HepG2 (cell line): ENCODE measurements around the gene SRC. TPM values are rescaled to one million over a fixed set of nuclear protein-coding genes. Genes with fewer than 3 reads are reported as not detected.

Experiments
- ATF7 ChIP-seq, 2 experiments: fragments of 450-650 bp in 1 of 2; sonication (generic) in 1 of 2; formaldehyde crosslinking in 1 of 2; IDR thresholded peaks; 2 replicates each; pipeline versions ENCODE4 v1.4.0 to v1.6.1; 2016 to 2020; ENCODE audit warnings: antibody characterized with exemption in 1 of 2, mild to moderate bottlenecking in 1 of 2, missing genetic modification reagents in 1 of 2
- DNMT3B ChIP-seq: conservative IDR thresholded peaks from 2 replicates; pipeline ENCODE4 v1.6.1; 2016; ENCODE audit warnings: missing biosample characterization, control low read depth
- HMG20B ChIP-seq: conservative IDR thresholded peaks from 2 replicates; pipeline ENCODE4 v1.6.1; 2016; ENCODE audit warnings: missing genetic modification reagents, missing compliant biosample characterization
- KAT7 ChIP-seq: IDR thresholded peaks from 2 replicates; pipeline ENCODE4 v1.6.1; 2018; ENCODE audit warnings: borderline replicate concordance, missing compliant biosample characterization
- KDM2A ChIP-seq: sonication (generic); formaldehyde crosslinking; IDR thresholded peaks from 2 replicates; pipeline ENCODE4 v1.4.0; 2020; ENCODE audit warnings: low read depth, missing genetic modification reagents, borderline replicate concordance
- KDM5A ChIP-seq: fragments of 200-600 bp; sonication (generic); IDR thresholded peaks from 2 replicates; pipeline ENCODE4 v1.7.0; 2018; ENCODE audit warnings: antibody characterized with exemption, mild to moderate bottlenecking, low read length, borderline replicate concordance
- KMT2A ChIP-seq: sonication (generic); formaldehyde crosslinking; IDR thresholded peaks from 2 replicates; pipeline ENCODE4 v1.4.0; 2020; ENCODE audit warnings: missing genetic modification reagents
- MIER2 ChIP-seq: IDR thresholded peaks from 2 replicates; pipeline ENCODE4 v1.6.1; 2016; ENCODE audit warnings: missing biosample characterization, missing genetic modification reagents
- MIXL1 ChIP-seq: IDR thresholded peaks from 2 replicates; pipeline ENCODE4 v1.6.1; 2016
- RFX5 ChIP-seq: IDR thresholded peaks from 2 replicates; pipeline ENCODE4 v1.6.1; 2011; ENCODE audit warnings: low read depth, low read length, improper control_type of control experiment
- ZBTB20 ChIP-seq: sonication (generic); formaldehyde crosslinking; IDR thresholded peaks from 2 replicates; pipeline ENCODE4 v1.8.1; 2023; ENCODE audit warnings: missing genetic modification reagents, low read depth, mild to moderate bottlenecking, borderline replicate concordance
- ZFP1 ChIP-seq: IDR thresholded peaks from 2 replicates; pipeline ENCODE4 v1.6.1; 2016
- ZHX1 ChIP-seq: sonication (generic); formaldehyde crosslinking; IDR thresholded peaks from 2 replicates; pipeline ENCODE4 v1.8.1; 2022; ENCODE audit warnings: low read depth, mild to moderate bottlenecking, missing genetic modification reagents
- ZKSCAN5 ChIP-seq: sonication (generic); formaldehyde crosslinking; IDR thresholded peaks from 2 replicates; pipeline ENCODE4 v1.5.1; 2020; ENCODE audit warnings: mild to moderate bottlenecking, missing genetic modification reagents
- ZNF317 ChIP-seq: sonication (generic); formaldehyde crosslinking; IDR thresholded peaks from 2 replicates; pipeline ENCODE4 v1.5.0; 2020; ENCODE audit warnings: mild to moderate bottlenecking, missing genetic modification reagents
- ZNF329 ChIP-seq: sonication (generic); formaldehyde crosslinking; IDR thresholded peaks from 2 replicates; pipeline ENCODE4 v1.9.0; 2021; ENCODE audit warnings: low read depth, mild to moderate bottlenecking, missing genetic modification reagents
- ZNF441 ChIP-seq: sonication (generic); formaldehyde crosslinking; IDR thresholded peaks from 2 replicates; pipeline ENCODE4 v1.7.0; 2021; ENCODE audit warnings: missing genetic modification reagents, borderline replicate concordance
- ZNF644 ChIP-seq: IDR thresholded peaks from 2 replicates; pipeline ENCODE4 v1.6.1; 2016; ENCODE audit warnings: low read depth
- polyA plus RNA-seq, 8 experiments: library from polyadenylated mRNA; depleted of rRNA in 3 of 8; stranded (reverse) in 7 of 8; unstranded in 1 of 8; fragments of >200 nt; fragmentation: Illumina TruSeq in 4 of 8; extraction: Trizol in 4 of 8; gene quantifications; 2 replicates each; pipeline versions ENCODE4 v1.2.1 to v1.2.3, GENCODE V29; 2011 to 2016; ENCODE audit warnings: low read depth in 4 of 8, missing spikeins in 1 of 8, mixed read lengths in 1 of 8; ENCODE audit not compliant: insufficient read depth in 1 of 8
- total RNA-seq, 5 experiments: library from RNA; depleted of rRNA; stranded (reverse); fragments of >200 nt; fragmentation: Illumina TruSeq; extraction: Trizol; gene quantifications; 2 replicates each; pipeline ENCODE4 v1.2.3, GENCODE V29; 2016; ENCODE audit warnings: low read depth in 1 of 5
- TF ChIP-seq, protein P1 (sequence below): IDR thresholded peaks from 2 replicates; pipeline ENCODE4 v1.6.1; 2016; ENCODE audit warnings: missing compliant biosample characterization, missing genetic modification reagents, borderline replicate concordance
- TF ChIP-seq, protein P2 (sequence below): sonication (generic); formaldehyde crosslinking; IDR thresholded peaks from 2 replicates; pipeline ENCODE4 v1.8.0; 2022; ENCODE audit warnings: missing genetic modification reagents, mild to moderate bottlenecking, borderline replicate concordance
- TF ChIP-seq, protein P3 (sequence below): sonication (generic); formaldehyde crosslinking; IDR thresholded peaks from 2 replicates; pipeline ENCODE4 v1.5.0; 2020; ENCODE audit warnings: mild to moderate bottlenecking, missing genetic modification reagents

Gene SRC
- total and polyA plus RNA-seq, 2 of the 13 experiments (the other 11 are each of a cell fraction or from before 2014, with no cell fraction given) = 54.7 to 192 TPM

DNA sequence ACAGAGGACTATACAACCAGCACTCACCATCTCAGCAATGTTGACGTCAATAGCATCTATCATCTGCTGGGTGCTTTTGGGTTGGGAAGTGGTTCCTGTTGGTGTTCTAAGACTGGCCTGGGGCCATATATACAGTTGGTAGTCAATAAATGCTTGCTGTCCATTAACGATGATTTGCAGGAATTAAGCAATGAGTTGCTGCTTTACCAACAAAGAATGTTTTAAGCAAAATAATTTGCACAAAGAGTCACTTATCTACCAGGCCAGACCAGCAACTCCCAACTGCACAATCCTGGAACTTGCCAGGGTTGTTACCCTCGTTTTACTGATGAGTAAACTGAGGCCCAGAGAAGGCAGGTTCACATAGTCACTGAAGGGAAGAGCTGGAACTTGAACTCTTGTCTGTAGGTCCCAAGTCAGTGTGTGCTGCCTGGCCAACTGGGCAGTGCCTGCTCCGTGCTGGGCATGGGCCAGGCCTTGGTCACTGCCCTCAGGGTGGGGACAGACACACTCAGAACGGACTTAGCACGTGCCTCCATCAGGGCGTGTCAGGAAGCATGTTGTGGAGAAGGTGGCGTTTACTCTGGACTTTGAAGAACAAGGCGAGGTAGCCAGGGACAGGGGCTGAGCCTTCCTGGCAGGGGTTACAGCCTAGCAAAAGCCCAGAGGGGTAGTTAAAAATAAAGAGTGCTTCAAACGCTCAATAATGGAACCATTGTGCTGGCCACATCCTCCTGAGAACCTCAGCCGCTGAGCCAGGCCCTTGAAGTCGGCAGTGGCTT, 2.5 kb upstream of the SRC start (continued):
- TF ChIP-seq ATF7 (IDR thresholded peaks at IDR 0.05) (no peak), ATF7 (CRISPR knock-in tag; IDR thresholded peaks at IDR 0.05) (no peak), KDM2A (CRISPR knock-in tag) (peak; percentile 65; the same call in 1 of the 2 replicates), ZHX1 (CRISPR knock-in tag) (0 out of 2 replicates have a peak, but pooled peaks have one; percentile 56), ZBTB20 (peak; percentile 54; the same call in 1 of the 2 replicates), DNMT3B (CRISPR knock-in tag) (no peak), ZFP1 (CRISPR knock-in tag) (no peak), KAT7 (CRISPR knock-in tag) (no peak), RFX5 (no peak), HMG20B (CRISPR knock-in tag) (no peak; the same call in none of the 2 replicates), MIXL1 (CRISPR knock-in tag) (0 out of 2 replicates have a peak, but pooled peaks have one; percentile 25), ZNF644 (peak; percentile 69), KMT2A (CRISPR knock-in tag) (no peak), ZNF441 (no peak), KDM5A (no peak), MIER2 (no peak), ZKSCAN5 (CRISPR knock-in tag) (0 out of 2 replicates have a peak, but pooled peaks have one; percentile 33), ZNF317 (CRISPR knock-in tag) (no peak), ZNF329 (CRISPR knock-in tag) (no peak)
- TF ChIP-seq, protein P1, sequence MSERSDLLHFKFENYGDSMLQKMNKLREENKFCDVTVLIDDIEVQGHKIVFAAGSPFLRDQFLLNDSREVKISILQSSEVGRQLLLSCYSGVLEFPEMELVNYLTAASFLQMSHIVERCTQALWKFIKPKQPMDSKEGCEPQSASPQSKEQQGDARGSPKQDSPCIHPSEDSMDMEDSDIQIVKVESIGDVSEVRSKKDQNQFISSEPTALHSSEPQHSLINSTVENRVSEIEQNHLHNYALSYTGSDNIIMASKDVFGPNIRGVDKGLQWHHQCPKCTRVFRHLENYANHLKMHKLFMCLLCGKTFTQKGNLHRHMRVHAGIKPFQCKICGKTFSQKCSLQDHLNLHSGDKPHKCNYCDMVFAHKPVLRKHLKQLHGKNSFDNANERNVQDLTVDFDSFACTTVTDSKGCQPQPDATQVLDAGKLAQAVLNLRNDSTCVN = peak; percentile 44
- TF ChIP-seq, protein P2, sequence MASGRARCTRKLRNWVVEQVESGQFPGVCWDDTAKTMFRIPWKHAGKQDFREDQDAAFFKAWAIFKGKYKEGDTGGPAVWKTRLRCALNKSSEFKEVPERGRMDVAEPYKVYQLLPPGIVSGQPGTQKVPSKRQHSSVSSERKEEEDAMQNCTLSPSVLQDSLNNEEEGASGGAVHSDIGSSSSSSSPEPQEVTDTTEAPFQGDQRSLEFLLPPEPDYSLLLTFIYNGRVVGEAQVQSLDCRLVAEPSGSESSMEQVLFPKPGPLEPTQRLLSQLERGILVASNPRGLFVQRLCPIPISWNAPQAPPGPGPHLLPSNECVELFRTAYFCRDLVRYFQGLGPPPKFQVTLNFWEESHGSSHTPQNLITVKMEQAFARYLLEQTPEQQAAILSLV (CRISPR knock-in tag) = 0 out of 2 replicates have a peak, but pooled peaks have one; percentile 62
- TF ChIP-seq, protein P3, sequence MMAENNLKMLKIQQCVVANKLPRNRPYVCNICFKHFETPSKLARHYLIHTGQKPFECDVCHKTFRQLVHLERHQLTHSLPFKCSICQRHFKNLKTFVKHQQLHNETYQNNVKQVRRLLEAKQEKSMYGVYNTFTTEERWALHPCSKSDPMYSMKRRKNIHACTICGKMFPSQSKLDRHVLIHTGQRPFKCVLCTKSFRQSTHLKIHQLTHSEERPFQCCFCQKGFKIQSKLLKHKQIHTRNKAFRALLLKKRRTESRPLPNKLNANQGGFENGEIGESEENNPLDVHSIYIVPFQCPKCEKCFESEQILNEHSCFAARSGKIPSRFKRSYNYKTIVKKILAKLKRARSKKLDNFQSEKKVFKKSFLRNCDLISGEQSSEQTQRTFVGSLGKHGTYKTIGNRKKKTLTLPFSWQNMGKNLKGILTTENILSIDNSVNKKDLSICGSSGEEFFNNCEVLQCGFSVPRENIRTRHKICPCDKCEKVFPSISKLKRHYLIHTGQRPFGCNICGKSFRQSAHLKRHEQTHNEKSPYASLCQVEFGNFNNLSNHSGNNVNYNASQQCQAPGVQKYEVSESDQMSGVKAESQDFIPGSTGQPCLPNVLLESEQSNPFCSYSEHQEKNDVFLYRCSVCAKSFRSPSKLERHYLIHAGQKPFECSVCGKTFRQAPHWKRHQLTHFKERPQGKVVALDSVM (CRISPR knock-in tag) = no peak
